GM23338 (cell line): ENCODE data around the gene R3HDM2.

Experiments
- CTCF ChIP-seq, 2 experiments: fragments of 200-600 bp in 1 of 2; sonication (generic) in 1 of 2; conservative IDR thresholded peaks; 2 replicates each; pipeline versions ENCODE4 v1.5.1 to v1.6.1; 2016 to 2017; ENCODE audit warnings: antibody characterized with exemption in 2 of 2, low read depth in 2 of 2, mild to moderate bottlenecking in 2 of 2, moderate library complexity in 1 of 2
- NANOG ChIP-seq: IDR thresholded peaks from 2 replicates; pipeline ENCODE4 v1.6.1; 2016; ENCODE audit warnings: antibody characterized with exemption, borderline replicate concordance
- REST ChIP-seq: IDR thresholded peaks from one replicate; pipeline ENCODE4 v1.6.1; 2018; ENCODE audit warnings: antibody characterized with exemption; ENCODE audit not compliant: unreplicated experiment

GRCh38 chr12:57377103-57377840 lies 53.6 kb downstream of the R3HDM2 start:
- no peak for TF ChIP-seq NANOG
- no peak for TF ChIP-seq CTCF (conservative IDR thresholded peaks at IDR 0.05; ENCODE audit: low read depth in 2 of 2)
- TF ChIP-seq REST = no peak
